NCI-H1417 (cell line): Measurements from ENCODE around the gene ST8SIA6.
A peak's percentile ranks its signal among the peaks of the same experiment; 100 is the strongest.
"Not testable (repeated sequence)": the region's sequence is repeated elsewhere in the genome, so short reads cannot be mapped to it uniquely, and the experiment has no call there.

Source experiments
- DNase-seq, 3 experiments: peaks; one replicate each; lab custom pipeline; 2025; lab: John Stamatoyannopoulos, UW

ST8SIA6 gene, protein sequence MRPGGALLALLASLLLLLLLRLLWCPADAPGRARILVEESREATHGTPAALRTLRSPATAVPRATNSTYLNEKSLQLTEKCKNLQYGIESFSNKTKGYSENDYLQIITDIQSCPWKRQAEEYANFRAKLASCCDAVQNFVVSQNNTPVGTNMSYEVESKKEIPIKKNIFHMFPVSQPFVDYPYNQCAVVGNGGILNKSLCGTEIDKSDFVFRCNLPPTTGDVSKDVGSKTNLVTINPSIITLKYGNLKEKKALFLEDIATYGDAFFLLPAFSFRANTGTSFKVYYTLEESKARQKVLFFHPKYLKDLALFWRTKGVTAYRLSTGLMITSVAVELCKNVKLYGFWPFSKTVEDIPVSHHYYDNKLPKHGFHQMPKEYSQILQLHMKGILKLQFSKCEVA

DNA sequence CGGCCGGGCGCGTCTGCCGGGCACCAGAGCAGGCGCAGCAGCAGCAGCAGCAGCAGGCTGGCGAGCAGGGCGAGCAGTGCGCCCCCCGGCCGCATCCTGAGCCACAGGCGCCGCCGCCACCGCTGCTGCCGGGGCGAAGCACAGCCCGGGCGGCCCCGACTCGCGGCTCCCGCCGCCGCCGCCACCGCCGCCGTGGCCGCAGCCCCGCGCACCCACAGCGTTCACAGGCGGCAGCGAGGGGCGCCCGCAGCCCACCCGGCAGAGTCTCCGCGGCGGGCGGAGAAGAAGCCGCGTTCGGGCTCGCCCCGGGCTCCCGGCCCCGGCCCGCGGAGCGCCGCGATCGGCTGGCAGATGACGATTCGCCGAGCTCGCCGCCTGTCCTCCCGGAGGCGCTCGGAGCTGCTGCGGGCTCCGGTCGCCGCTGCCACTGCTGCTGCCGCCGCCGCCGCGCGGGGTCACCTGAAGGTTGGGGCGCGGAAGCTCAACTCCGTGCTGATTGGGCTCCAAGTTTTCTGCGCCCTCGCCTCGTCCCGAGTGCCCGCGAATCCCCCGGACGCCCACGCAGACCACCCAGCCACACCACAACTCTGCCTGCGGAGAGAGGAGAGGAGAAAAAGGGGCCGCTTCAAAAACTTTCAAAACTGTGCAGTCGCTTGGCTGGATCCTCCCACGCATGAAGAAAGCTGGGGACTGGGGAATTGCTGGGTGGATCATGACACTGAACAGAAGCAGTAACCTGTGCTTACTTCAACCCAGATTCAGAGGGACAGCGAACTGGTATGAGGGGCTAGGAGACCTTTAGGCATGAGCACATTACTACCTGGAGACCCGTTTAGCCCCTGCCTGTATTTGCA is at the start of gene ST8SIA6:
Gene ST8SIA6, minus strand, starts transcription at position 435 of the 854 bp plus-strand sequence. Its CDS starts 340 bp downstream, at position 95.
- peak in 2 of 3 experiments; percentile 56 to 68 for DNase-seq

DNA sequence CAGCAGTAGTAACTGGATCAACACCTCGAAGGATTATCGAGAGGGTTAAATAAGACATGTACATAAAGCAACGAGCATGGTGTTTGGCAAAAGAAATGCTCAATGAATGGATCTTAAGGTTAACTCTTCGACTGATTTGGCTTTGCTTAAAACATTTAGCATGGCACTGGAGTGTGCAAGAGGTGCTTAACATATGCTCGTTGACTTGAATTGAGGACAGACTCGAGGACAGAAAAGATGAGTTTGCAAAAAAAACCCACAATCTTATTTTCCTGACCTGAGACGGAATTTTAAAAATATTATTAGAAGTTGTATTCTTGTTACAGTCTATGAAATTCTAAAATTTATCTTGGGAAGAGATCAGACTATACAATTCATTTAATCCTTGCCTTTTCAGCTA is 49.4 kb upstream of the ST8SIA6 start:
- no peak for DNase-seq

DNA sequence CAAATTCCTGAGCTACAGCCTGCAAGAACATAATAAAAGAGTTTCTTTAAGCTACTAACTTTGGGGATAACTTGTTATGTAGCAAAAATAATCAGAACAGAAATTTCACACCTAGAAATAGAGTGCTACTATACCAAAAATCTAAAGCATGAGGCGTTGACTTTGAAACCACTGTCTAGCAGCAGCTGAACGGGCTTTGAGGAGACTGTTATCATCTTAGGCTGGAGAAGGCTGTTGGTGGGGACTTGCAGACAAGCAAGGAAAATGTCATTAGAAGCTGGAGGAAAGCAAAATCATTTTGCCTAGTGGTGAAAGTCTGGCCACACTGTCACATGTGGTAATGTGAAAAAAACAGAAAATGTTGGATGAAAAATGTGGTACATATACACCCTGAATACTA is 48.4 kb upstream of the ST8SIA6 start:
- DNase-seq = no peak

DNA sequence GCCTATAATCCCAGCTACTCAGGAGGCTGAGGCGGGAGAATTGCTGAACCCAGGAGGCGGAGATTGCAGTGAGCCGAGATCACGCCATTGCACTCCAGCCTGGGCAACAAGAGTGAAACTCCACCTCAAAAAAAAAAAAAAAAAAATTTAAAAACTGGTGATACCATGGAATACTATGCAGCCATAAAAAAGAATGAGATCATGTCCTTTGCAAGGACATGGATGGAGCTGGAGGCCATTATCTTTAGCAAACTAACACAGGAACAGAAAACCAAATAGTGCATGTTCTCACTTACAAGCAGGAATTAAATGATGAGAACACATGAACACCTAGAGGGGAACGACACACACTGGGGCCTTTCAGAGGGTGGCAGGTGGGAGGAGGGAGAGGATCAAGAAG is 44.6 kb upstream of the ST8SIA6 start:
- DNase-seq = not testable (repeated sequence)

DNA sequence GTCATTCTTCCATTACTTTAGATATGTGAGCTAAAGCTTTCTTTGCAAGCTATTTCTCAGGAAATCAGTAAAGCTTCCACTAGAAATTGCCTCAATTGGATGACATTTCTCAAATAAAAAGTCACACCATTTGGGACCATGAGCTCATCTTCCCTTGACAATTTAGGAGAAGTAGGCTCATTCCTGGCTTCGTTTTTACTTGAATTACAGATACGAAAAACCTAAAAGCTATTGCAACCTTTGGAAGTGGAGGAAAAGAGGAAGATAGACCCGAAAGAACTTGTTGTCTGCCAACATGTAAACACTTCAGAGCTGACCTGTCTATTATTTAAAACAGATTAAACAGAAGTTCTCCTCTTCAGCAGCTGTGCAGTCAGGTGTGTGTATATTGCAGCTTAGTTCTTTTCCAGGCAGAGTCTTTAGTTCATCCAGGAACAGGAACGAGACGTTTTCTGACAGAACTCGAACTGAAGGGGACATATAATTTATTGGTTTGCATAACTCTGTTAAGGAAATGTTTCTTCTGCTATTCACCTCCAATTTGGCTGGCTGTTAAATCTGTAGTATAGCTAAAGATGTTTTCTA is 43.1 kb upstream of the ST8SIA6 start:
- peak in 1 of 3 experiments; percentile 1 for DNase-seq

DNA sequence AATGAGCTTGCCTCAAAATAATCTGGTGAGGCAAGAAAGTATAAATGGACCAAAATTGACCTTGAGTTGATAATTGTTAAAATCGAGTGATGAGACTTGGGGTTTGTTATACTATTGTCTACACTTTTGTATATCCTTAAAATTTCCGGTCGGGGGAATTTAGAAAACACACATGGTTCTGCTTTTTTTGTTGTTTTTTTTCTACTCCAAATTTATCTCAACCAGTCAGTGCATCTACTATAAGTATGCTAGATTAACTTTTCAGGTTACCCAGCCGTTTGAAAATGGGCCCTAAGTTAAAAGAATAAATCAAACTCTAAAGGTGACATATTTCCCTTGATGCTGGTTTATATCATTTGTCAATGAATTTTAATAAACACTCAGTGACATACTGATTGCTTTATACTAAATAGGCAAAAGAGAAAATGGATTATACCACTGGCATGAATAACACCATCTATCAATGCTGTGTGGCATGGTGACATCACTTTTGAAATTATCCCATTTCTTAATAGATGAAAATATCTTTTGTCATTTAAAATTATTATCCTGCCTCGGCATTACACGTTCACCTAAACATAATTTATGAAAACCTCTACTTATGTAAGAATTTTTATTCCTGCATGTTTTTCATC is 40.3 kb upstream of the ST8SIA6 start:
- DNase-seq = no peak

DNA sequence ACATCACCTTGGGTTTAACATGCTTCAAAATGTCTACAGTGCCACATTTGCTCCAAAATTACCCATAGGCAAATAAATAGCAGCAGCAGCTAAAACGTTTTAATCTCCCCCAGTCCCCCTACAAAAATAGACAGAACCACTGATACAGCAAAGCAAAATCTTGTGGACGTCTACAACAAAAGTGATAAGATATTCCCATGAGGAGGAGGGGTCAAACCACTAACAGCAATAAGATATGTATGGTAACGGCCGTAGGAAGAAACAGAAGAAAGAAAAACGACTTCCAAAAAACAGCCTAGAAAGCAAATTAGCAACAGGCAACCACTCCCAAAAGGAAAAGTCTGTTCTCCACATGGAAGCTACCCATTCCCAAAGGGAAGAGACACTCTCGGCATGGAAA is 34.5 kb upstream of the ST8SIA6 start:
- DNase-seq = no peak

DNA sequence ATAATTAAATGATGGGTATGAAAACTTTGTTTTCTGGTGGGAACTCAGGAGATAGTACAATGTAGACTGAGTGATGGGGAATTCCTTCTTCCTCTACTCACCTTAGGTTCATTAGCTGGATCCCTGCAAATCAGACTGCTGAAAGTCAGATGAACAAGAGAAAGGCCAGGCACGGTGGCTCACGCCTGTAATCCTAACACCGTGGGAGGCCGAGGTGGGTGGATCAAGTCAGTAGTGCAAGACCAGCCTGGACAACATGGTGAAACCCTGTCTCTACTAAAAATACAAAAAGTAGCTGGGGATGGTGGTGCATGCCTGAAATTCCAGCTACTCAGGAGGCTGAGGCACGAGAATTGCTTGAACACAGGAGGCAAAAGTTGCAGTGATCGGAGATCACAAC is 28.7 kb upstream of the ST8SIA6 start:
- no peak for DNase-seq

DNA sequence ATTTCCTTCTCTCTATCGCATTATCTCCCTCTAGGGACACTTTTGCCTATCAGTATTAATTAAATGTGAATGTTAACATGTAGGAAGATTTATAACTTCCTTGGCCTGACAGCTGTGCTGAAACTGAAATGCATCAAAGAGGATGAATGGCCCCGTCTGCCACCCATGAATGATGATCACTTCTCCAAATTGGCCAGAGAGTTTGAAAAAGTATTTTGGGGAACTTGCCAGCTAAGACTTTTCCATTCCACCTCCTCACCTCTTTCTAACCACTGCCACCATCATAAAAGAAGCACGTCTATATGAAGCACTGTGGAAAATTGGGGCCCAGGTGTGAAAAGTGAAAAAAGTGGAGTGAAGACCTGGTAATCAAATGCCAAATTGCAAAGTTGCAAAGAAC is 25.4 kb upstream of the ST8SIA6 start:
- no peak for DNase-seq

DNA sequence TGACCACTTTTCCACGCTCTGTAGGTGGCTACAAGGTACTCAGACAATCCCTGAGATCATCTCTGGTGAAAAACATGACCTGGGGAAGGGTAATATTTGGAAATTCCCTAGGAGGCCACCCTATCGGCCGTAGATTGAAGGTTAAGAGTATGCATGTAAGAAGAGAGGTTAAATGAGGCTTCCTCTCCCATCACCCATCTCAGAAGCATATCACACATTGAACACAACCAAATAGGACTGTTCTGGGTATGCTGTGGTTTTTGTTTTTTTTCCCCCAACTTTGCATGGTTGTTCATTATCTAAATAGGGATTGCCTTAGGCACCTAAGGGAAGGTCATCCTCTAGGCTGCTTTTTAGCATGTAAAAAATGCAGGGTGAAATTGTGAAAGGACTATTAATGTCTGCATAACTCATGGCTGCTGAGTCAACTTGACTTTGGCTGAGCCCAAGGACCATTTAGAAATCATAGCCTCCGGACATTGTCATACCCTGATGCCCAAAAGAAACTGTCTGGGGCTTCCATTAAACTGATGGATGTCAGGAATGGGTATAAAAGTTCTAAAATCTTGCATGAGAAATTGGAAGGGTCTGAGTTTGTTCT is 24.7 kb upstream of the ST8SIA6 start:
- no peak for DNase-seq

DNA sequence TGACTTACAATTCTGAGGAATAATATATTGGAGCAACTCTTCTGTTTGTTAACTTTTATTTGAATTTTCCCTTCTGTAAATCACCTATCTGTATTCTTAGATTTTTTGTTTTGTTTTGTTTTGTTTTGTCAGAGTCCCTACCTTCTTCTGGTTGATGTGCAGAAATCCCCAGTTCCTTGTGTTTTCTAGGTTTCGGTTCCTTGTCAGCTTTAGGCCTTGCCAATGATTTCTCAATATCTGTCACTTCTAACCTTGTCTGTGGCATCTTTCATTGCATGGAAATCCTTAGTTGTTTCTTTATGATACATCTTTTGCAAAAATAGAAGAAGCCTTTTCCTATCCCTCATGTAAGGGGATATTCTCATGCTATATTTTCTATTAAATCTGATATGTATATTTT is 21.7 kb upstream of the ST8SIA6 start:
- no peak for DNase-seq

DNA sequence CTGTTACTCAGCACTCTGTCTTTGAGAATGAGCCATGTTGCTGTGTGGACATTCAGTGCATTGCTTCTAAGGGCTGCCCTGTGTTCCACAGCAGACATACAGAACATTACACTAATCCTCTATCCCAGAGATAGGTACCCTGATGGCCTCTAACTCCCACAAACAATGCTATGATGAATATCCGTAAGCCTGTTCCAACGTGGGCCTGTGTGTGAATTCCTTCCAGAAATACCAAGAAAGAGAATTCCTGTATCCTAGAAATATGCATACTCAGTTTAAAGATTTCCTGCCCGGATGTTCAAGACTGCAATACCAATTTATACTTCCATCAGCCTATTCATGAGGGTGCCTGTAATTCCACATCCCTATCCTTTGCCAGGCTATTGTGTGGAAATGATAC is 21.3 kb upstream of the ST8SIA6 start:
- no peak for DNase-seq

DNA sequence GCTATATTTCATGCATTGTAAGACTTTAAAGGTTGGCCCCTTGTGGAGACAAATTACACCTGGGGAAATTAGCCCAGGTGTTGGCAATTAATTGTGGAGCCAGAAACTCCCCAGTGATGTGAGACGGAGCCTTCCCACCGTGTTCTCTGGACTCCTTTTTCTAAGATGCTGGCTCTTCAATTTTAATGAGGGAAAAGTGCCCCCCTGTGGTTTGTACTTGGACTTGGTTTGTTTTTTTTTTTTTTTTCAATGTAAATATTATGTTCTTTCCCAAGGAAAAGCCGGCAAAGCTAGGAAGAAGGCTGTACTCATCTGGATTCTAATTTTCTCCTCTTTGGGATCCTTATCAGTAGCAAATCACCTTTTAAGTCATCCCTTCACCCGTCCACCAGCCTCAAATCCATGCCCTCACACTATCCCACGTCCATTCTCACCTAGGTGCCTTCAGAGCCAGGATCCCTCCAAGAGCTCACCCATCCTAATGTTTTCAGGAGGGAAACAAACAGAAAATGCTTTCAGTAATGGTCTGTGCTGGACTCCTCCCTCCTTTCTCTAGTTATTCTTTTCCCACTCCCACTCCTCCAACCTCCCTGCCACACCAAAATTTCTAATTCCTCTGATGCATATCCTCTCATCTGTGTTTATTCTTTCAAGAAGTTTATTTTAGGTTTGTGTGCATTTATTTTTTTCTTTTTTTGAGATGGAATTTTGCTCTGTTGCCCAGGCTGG is 20.4 kb upstream of the ST8SIA6 start:
- DNase-seq = peak in 2 of 3 experiments; percentile 61 to 91

DNA sequence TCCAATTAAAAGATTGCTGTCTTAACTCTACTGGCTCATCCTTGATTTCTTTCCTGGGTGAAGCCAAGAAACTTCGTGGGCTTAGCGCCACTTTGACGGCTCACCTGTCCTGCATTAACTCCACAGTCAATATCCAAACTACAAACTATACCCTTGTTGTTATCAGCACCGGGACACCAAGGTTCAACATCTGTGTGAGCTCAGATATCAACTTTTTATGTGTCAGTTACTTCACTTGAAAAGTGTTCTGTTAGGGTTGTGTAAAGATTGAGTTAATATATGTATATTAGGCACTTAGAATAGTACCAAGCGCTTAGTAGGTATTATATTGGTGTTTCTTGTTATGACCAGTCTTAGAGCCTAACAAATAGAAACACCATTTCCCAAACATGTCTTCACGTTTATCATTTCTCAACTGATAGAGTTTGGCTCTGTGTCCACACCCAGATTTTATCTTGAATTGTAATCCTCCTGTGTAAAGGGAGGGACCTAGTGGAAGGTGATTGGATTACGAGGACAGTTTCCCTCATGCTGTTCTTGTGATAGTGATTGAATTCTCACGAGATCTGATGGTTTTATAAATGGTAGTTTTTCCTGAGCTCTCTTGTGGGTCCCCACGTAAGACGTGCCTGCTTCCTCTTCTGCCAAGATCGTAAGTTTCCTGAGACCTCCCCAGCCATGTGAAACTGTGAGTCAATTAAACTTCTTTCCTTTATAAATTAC is 19.0 kb upstream of the ST8SIA6 start:
- DNase-seq = no peak

DNA sequence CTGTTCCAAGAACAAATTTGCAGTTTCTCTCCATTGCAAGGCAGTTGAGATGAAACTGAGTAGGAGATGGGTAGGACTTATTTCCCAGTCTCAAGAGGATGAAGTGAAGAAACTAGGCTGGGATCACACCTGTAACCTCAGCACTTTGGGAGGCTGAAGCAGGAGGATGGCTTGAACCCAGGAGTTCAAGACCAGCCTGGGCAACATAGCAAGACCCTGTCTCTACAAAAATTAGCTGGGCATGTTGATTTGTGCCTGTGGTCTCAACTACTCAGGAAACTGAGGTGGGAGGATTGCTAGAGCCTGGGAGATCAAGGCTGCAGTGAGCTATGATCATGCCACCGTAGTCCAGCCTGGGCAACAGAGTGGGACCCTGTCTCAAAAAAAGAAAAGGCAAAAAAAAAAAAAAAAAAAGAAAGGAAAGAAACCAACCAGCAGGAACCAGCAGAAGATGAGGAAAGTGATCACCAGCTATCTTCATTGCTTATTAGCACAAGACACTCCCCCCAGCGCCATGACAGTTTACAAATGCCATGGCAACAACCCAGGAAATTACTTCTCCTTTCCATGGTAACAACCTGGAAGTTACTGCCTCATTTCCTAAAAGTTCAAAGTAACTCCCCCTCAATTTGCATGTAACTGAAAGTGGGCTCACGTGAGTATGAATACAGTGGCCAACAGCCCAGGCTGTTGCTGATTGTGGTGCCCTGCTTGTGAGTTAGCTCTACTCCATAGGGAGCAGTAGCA is 18.3 kb upstream of the ST8SIA6 start:
- no peak for DNase-seq

DNA sequence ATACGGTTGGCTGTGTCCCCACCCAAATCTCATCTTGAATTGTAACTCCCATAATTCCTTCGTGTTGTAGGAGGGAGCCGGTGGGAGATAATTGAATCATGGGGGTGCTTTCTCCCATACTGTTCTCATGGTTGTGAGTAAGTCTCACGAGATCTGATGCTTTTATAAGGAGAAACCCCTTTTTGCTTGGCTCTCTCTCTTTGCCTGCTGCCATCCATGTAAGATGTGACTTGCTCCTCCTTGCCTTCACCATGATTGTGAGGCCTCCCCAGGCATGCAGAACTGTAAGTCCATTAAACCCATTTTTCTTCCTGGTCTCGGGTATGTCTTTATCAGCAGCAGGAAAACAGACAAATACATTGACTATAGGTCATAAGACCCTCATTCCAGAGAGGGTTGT is 15.9 kb upstream of the ST8SIA6 start:
- DNase-seq = no peak

DNA sequence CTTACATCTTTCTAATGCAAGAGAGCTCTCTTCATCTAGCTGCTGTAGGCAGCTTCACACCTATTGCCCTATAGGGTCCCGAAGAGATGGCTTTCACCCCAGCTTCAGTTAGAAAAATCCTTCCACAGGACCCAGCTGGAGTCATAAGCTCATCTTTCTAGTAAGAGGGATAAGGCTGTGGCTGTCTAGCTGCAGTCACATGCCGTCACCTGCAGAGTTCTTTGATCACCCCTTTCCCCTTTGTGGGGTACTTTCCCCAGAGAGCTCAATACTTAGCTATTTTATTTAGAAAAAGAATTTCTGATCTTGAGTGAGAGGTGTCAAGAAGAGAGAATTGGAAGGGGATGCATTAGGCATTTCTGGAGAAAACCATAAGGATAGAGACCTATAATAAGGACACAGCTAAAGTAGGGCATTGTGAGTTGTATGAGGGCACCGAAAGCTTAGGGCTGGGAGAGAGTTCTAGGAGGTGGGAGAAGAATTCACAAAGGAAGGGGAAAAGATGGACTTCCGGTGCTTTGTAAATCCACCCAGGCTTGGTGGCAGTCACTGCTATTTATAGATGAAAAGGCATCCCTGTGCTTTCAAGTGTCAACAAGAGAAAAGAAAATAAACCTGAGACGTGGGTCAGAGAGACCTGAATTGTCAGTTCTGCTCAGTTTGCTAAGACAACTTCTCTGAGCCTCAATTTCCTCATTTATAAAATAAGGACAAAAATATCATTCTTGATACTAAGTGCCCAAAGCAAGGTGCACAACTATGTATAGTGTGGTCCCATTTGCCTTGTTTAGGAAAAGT is 11.1 kb upstream of the ST8SIA6 start:
- DNase-seq = no peak

DNA sequence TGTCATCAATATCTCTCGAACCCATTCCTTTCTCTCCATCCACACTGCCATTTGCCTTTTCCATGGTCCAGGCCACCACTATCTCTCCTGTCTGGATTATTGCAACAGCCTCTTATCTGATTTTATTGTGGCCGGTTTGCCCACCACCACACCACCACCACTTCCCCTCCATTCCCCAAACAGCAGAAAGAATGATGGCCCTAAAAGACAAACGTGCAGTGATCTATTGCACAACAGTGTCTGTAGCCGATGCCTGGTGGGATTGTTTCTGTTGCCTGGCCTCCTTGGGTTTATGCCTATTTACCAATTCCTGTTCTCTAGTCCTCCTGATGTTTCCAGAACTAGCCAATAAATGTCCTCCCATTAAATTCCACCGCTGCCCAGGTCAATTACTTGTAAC is 10.2 kb upstream of the ST8SIA6 start:
- DNase-seq = no peak

DNA sequence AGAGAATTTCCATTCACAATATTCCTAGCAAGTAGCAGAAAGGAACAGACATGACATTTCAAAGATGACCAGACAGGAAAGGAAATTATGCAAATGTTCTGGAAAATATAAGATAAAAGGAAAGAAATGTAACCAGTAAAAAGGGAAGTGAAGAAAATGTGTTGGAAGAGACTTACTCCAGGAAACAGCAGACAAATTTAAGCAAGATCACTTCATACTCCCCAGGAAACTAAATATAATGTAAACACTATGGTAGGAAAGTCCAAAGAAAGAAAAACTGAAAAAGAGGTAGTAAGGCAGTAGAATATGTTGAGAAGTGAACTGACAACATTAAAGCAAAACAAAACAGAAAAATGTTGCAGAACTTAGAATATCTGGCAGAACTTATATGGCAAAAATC is 6.4 kb upstream of the ST8SIA6 start:
- no peak for DNase-seq
